Endothelial cell of hepatic sinusoid (primary cell): ENCODE measurements around the gene BMP5.

Experiments used
- in situ Hi-C: cut with HindIII; loops from 2 replicates; pipeline ENCODE4 v1.10.0; 2017; ENCODE audit warnings: low sequenced_read_pairs

The BMP5 gene

GRCh38 chr6:55874316-55874715, 1.1 kb downstream of the BMP5 start:
- in situ Hi-C loops, result no loop called here

- in situ Hi-C loops, result no loop called here
Observed at GRCh38 chr6:55872866-55873265, 2.5 kb downstream of the BMP5 start.

GRCh38 chr6:55870181-55870813, 5.1 kb downstream of the BMP5 start:
- in situ Hi-C loops, result no loop called here

- in situ Hi-C loops, result no loop called here
Observed at GRCh38 chr6:55869674-55870073, 5.7 kb downstream of the BMP5 start.

- in situ Hi-C loops, result no loop called here
Observed at GRCh38 chr6:55868771-55869479, 6.5 kb downstream of the BMP5 start.

GRCh38 chr6:55868176-55868575, 7.2 kb downstream of the BMP5 start:
- in situ Hi-C loops, result no loop called here

GRCh38 chr6:55866128-55866527, 9.3 kb downstream of the BMP5 start:
- in situ Hi-C loops, result no loop called here

GRCh38 chr6:55853008-55854001, 22.1 kb downstream of the BMP5 start:
- in situ Hi-C loops, result no loop called here

- in situ Hi-C loops, result no loop called here
Observed at GRCh38 chr6:55841341-55841740, 34.0 kb downstream of the BMP5 start.

- in situ Hi-C loops, result no loop called here
Observed at GRCh38 chr6:55839080-55839479, 36.3 kb downstream of the BMP5 start.

GRCh38 chr6:55836945-55837344, 38.4 kb downstream of the BMP5 start:
- in situ Hi-C loops, result no loop called here

GRCh38 chr6:55836481-55836880, 38.9 kb downstream of the BMP5 start:
- in situ Hi-C loops, result no loop called here

GRCh38 chr6:55835220-55835619, 40.2 kb downstream of the BMP5 start:
- in situ Hi-C loops, result no loop called here

- in situ Hi-C loops, result no loop called here
Observed at GRCh38 chr6:55833284-55833683, 42.1 kb downstream of the BMP5 start.

GRCh38 chr6:55827818-55828522, 47.4 kb downstream of the BMP5 start:
- in situ Hi-C loops, result no loop called here

GRCh38 chr6:55826941-55827340, 48.4 kb downstream of the BMP5 start:
- in situ Hi-C loops, result no loop called here

- in situ Hi-C loops, result no loop called here
Observed at GRCh38 chr6:55825402-55826051, 49.9 kb downstream of the BMP5 start.

- in situ Hi-C loops, result no loop called here
Observed at GRCh38 chr6:55822815-55823214, 52.6 kb downstream of the BMP5 start.

GRCh38 chr6:55822005-55822404, 53.4 kb downstream of the BMP5 start:
- in situ Hi-C loops, result no loop called here

GRCh38 chr6:55820696-55821095, 54.7 kb downstream of the BMP5 start:
- in situ Hi-C loops, result no loop called here
